Neural progenitor cell (in vitro differentiated cells): Measurements from ENCODE around the gene DDX39B. TPM values are rescaled to one million over a fixed set of nuclear protein-coding genes. Genes with fewer than 3 reads are reported as not detected.
A peak's percentile ranks its signal among the peaks of the same experiment; 100 is the strongest.

Source experiments
- DNase-seq: peaks from one replicate; pipeline ENCODE4 v3.0.0-alpha.2; 2016; ENCODE audit warnings: low spot score
- H2AFZ ChIP-seq: fragments of 200-600 bp; sonication (generic); replicated peaks from 2 replicates; pipeline ENCODE4 v1.6.1; 2016; ENCODE audit warnings: antibody characterized with exemption
- H3F3A ChIP-seq: fragments of 200-600 bp; sonication (generic); 2 replicates; pipeline ENCODE4 v1.6.1; 2016; ENCODE audit warnings: antibody characterized with exemption, low read depth
- H3K27ac ChIP-seq: fragments of 200-600 bp; sonication (generic); 2 replicates; pipeline ENCODE4 v1.5.1; 2016; ENCODE audit warnings: mild to moderate bottlenecking
- H3K27me3 ChIP-seq: fragments of 200-600 bp; sonication (generic); 2 replicates; pipeline ENCODE4 v1.6.1; 2016; ENCODE audit warnings: mild to moderate bottlenecking, moderate library complexity
- H3K36me3 ChIP-seq: fragments of 200-600 bp; sonication (generic); 2 replicates; pipeline ENCODE4 v1.5.1; 2016
- H3K4me1 ChIP-seq: fragments of 200-600 bp; sonication (generic); 2 replicates; pipeline ENCODE4 v1.6.1; 2016; ENCODE audit warnings: mixed run types
- H3K4me2 ChIP-seq: fragments of 200-600 bp; sonication (generic); 2 replicates; pipeline ENCODE4 v1.6.1; 2016
- H3K4me3 ChIP-seq: fragments of 200-600 bp; sonication (generic); 2 replicates; pipeline ENCODE4 v1.5.1; 2016
- H3K79me2 ChIP-seq: fragments of 200-600 bp; sonication (generic); 2 replicates; pipeline ENCODE4 v1.6.1; 2016; ENCODE audit warnings: low read depth
- H3K9ac ChIP-seq: fragments of 200-600 bp; sonication (generic); 2 replicates; pipeline ENCODE4 v1.6.1; 2016
- H3K9me3 ChIP-seq: fragments of 200-600 bp; sonication (generic); 2 replicates; pipeline ENCODE4 v1.5.1; 2016; ENCODE audit warnings: low read depth
- H4K20me1 ChIP-seq: fragments of 200-600 bp; sonication (generic); 2 replicates; pipeline ENCODE4 v1.6.1; 2016; ENCODE audit warnings: low read depth
- H3K27ac Mint-ChIP-seq: 3 replicates; pipeline ENCODE4 v1.8.0; 2021; ENCODE audit warnings: mixed read lengths
- H3K27me3 Mint-ChIP-seq: 2 replicates; pipeline ENCODE4 v1.8.0; 2022; ENCODE audit warnings: low read depth, mild to moderate bottlenecking, inconsistent platforms, moderate library complexity, mixed read lengths; ENCODE audit not compliant: insufficient read depth
- H3K36me3 Mint-ChIP-seq: 3 replicates; pipeline ENCODE4 v1.8.0; 2021; ENCODE audit warnings: mixed read lengths
- H3K4me1 Mint-ChIP-seq: 3 replicates; pipeline ENCODE4 v1.8.0; 2021; ENCODE audit warnings: mixed read lengths
- H3K4me3 Mint-ChIP-seq: 3 replicates; pipeline ENCODE4 v1.8.0; 2021; ENCODE audit warnings: mild to moderate bottlenecking, moderate library complexity, mixed read lengths
- H3K9me3 Mint-ChIP-seq: 3 replicates; pipeline ENCODE4 v1.8.0; 2020; ENCODE audit warnings: mixed read lengths
- CTCF ChIP-seq: fragments of 200-600 bp; sonication (generic); IDR thresholded peaks from 2 replicates; pipeline ENCODE4 v1.5.1; 2017; ENCODE audit warnings: antibody characterized with exemption, mild to moderate bottlenecking
- EZH2 ChIP-seq: fragments of 200-600 bp; sonication (generic); IDR thresholded peaks from 2 replicates; pipeline ENCODE4 v1.6.1; 2017; ENCODE audit warnings: antibody characterized with exemption, mild to moderate bottlenecking, moderate library complexity
- EZH2phosphoT487 ChIP-seq: fragments of 200-600 bp; sonication (generic); IDR thresholded peaks from 2 replicates; pipeline ENCODE4 v1.6.1; 2017; ENCODE audit warnings: antibody characterized with exemption
- total RNA-seq: library from RNA; depleted of rRNA; stranded (reverse); fragments of >200 nt; gene quantifications from 2 replicates; pipeline ENCODE4 v1.2.3, GENCODE V29; 2015; ENCODE audit warnings: low replicate concordance

DDX39B gene
- total RNA-seq, 1 donor from 2014 or later, result 493 TPM

GRCh38 chr6:31543639-31544038, 1.8 kb upstream of the DDX39B start:
- Histone ChIP-seq H3K27me3 (no peaks in the 10 kb centered on the region), H3K9me3 (no peaks in the 10 kb centered on the region), H2AFZ (no peak overlapping the region), H3K4me1 (peaks cover 32% of the 10 kb centered on the region), H3K4me3 (no peak overlapping the region), H4K20me1 (peaks cover 28% of the 10 kb centered on the region), H3K36me3 (peaks cover 14% of the 10 kb centered on the region), H3F3A (peaks cover 61% of the 10 kb centered on the region), H3K9ac (no peak overlapping the region), H3K27ac (no peak overlapping the region), H3K4me2 (no peak overlapping the region), H3K79me2 (peaks cover 61% of the 10 kb centered on the region)
- Mint-ChIP-seq H3K9me3 (no peaks in the 10 kb centered on the region), H3K4me1 (peaks cover 58% of the 10 kb centered on the region), H3K27me3 (peaks cover 6% of the 10 kb centered on the region), H3K4me3 (peak overlapping the region; percentile 100), H3K36me3 (peaks cover 24% of the 10 kb centered on the region), H3K27ac (no peak overlapping the region)
- no peak for DNase-seq
- TF ChIP-seq CTCF, result no peak
- TF ChIP-seq EZH2phosphoT487, result no peak
- no peak for TF ChIP-seq EZH2

- peak; percentile 53 for DNase-seq
- Histone ChIP-seq H3K27ac (peak overlapping the region; percentile 100), H3K36me3 (peaks cover 28% of the 10 kb centered on the region), H4K20me1 (peaks cover 52% of the 10 kb centered on the region), H3K4me1 (peaks cover 21% of the 10 kb centered on the region), H3K9ac (peak overlapping the region; percentile 99), H3K4me3 (peak overlapping the region; percentile 96), H3K79me2 (peaks cover 73% of the 10 kb centered on the region), H3F3A (peaks cover 56% of the 10 kb centered on the region), H3K27me3 (no peaks in the 10 kb centered on the region), H3K9me3 (no peaks in the 10 kb centered on the region), H3K4me2 (peak overlapping the region; percentile 89), H2AFZ (peak overlapping the region; percentile 30)
- Mint-ChIP-seq H3K27ac (peak overlapping the region; percentile 100), H3K4me3 (peak overlapping the region; percentile 100), H3K27me3 (peaks cover 6% of the 10 kb centered on the region), H3K4me1 (peaks cover 49% of the 10 kb centered on the region), H3K9me3 (no peaks in the 10 kb centered on the region), H3K36me3 (peaks cover 39% of the 10 kb centered on the region)
- TF ChIP-seq CTCF (no peak), EZH2phosphoT487 (no peak), EZH2 (no peak)
Observed at GRCh38 chr6:31541059-31541657, 645 bp downstream of the DDX39B start.

GRCh38 chr6:31540640-31541039, 1.2 kb downstream of the DDX39B start:
- Histone ChIP-seq H4K20me1 (peaks cover 58% of the 10 kb centered on the region), H3K9me3 (no peaks in the 10 kb centered on the region), H3F3A (peaks cover 61% of the 10 kb centered on the region), H3K9ac (peak overlapping the region; percentile 99), H3K4me1 (peaks cover 16% of the 10 kb centered on the region), H3K4me3 (peak overlapping the region; percentile 96), H2AFZ (no peak overlapping the region), H3K27ac (no peak overlapping the region), H3K27me3 (no peaks in the 10 kb centered on the region), H3K36me3 (peaks cover 32% of the 10 kb centered on the region), H3K4me2 (peak overlapping the region; percentile 89), H3K79me2 (peaks cover 76% of the 10 kb centered on the region)
- peak overlapping the region; percentile 100 for H3K27ac Mint-ChIP-seq
- no peaks in the 10 kb centered on the region for H3K9me3 Mint-ChIP-seq
- peaks cover 44% of the 10 kb centered on the region for H3K4me1 Mint-ChIP-seq
- H3K27me3 Mint-ChIP-seq, result peaks cover 6% of the 10 kb centered on the region
- DNase-seq, result no peak
- peaks cover 45% of the 10 kb centered on the region for H3K36me3 Mint-ChIP-seq
- TF ChIP-seq EZH2 (no peak), CTCF (no peak), EZH2phosphoT487 (no peak)
- peak overlapping the region; percentile 100 for H3K4me3 Mint-ChIP-seq
